Measurements from ENCODE around the gene SNTB2. TPM values are rescaled to one million over a fixed set of nuclear protein-coding genes. Genes with fewer than 3 reads are reported as not detected.

SNTB2 gene
- total and polyA plus RNA-seq, 2 of the 13 experiments (the other 11 are each of a cell fraction or from before 2014, with no cell fraction given): 11.5 to 19.2 TPM

- H4K20me1 ChIP-seq (ENCODE audit: insufficient read depth, low read length): no peaks in the 10 kb centered on the region
- H3K36me3 ChIP-seq (replicated peaks in 1 of 2; ENCODE audit: control insufficient read depth in 1 of 2, insufficient read depth in 2 of 2, low read length in 2 of 2): peaks cover under 1% of the 10 kb centered on the region in 2 experiments; a peak in 2 of 5 replicates
- POLR2A ChIA-PET: no interaction called here
- DNase-seq (ENCODE audit: low spot score) (no peak), ATAC-seq (no peak), FAIRE-seq (no peak)
- H3K27me3 ChIP-seq (ENCODE audit: control insufficient read depth in 1 of 2, insufficient read depth in 2 of 2, low read length in 2 of 2): no peaks in the 10 kb centered on the region
- no peak overlapping the region for H2AFZ ChIP-seq (ENCODE audit: low read length)
- no peak overlapping the region for H3K27ac ChIP-seq (ENCODE audit: extremely low read length, insufficient read depth, low read length)
- no TSS peak for BruUV-seq (replicated peaks)
- H3K4me2 ChIP-seq (ENCODE audit: low read depth, low read length): no peak overlapping the region
- intact Hi-C loops (cut with micrococcal nuclease; ENCODE audit: unreplicated experiment): no loop called here
- in situ Hi-C loops (cut with HindIII; ENCODE audit: extremely low pct_ligation_motif_present, low pct_unique_long_range_greater_than_20kb): no loop called here
- H3K9me3 ChIP-seq (ENCODE audit: low read length): no peaks in the 10 kb centered on the region
- CTCF ChIA-PET (ENCODE audit: low intra/inter-chr PET ratio, low total read pairs): no interaction called here
- no peaks in the 10 kb centered on the region for H3K79me2 ChIP-seq (ENCODE audit: insufficient read depth, low read length)
- TF ChIP-seq ZNF160 (CRISPR knock-in tag; IDR thresholded peaks at IDR 0.05): no peak
- no peak for TF ChIP-seq TMF1 (CRISPR knock-in tag; IDR thresholded peaks at IDR 0.05; ENCODE audit: low read depth)
- no peak for TF ChIP-seq ZNF883 (CRISPR knock-in tag; IDR thresholded peaks at IDR 0.05; ENCODE audit: not compliant biosample characterization)
- TF ChIP-seq HNF1B (CRISPR knock-in tag; IDR thresholded peaks at IDR 0.05): no peak
- no peak for TF ChIP-seq NFIC (IDR thresholded peaks at IDR 0.05; ENCODE audit: low read length)
- TF ChIP-seq TBX3 (IDR thresholded peaks at IDR 0.05; ENCODE audit: borderline replicate concordance): no peak
- no peak for TF ChIP-seq ZNF20 (CRISPR knock-in tag; IDR thresholded peaks at IDR 0.05)
- no peak for TF ChIP-seq TEAD2 (CRISPR knock-in tag; IDR thresholded peaks at IDR 0.05)
- TF ChIP-seq CEBPG (CRISPR knock-in tag; IDR thresholded peaks at IDR 0.05): no peak
- no peak for TF ChIP-seq ZFP90 (CRISPR knock-in tag; IDR thresholded peaks at IDR 0.05; ENCODE audit: borderline replicate concordance)
- H3K9ac ChIP-seq (ENCODE audit: insufficient read depth, low read depth, low read length): no peak overlapping the region
- WGBS (ENCODE audit: low lambda C conversion rate): 94% methylated on average over 2 of the region's 2 CpGs
- no peaks in the 10 kb centered on the region for H3K4me1 ChIP-seq (ENCODE audit: insufficient read depth, low read length)
- H3K4me3 ChIP-seq (replicated peaks in 1 of 3; ENCODE audit: insufficient read depth in 1 of 3, low read depth in 2 of 3, low read length in 3 of 3): no peak overlapping the region
Measured at GRCh38 chr16:69240331-69240730, 53.4 kb downstream of the SNTB2 start.
